ENCODE measurements around the gene FGGY.
"Not testable (repeated sequence)": the region's sequence is repeated elsewhere in the genome, so short reads cannot be mapped to it uniquely, and the experiment has no call there.

FGGY gene

GRCh38 chr1:59716832-59717231, 419.9 kb downstream of the FGGY start:
- DNase-seq, result no peak

DNA sequence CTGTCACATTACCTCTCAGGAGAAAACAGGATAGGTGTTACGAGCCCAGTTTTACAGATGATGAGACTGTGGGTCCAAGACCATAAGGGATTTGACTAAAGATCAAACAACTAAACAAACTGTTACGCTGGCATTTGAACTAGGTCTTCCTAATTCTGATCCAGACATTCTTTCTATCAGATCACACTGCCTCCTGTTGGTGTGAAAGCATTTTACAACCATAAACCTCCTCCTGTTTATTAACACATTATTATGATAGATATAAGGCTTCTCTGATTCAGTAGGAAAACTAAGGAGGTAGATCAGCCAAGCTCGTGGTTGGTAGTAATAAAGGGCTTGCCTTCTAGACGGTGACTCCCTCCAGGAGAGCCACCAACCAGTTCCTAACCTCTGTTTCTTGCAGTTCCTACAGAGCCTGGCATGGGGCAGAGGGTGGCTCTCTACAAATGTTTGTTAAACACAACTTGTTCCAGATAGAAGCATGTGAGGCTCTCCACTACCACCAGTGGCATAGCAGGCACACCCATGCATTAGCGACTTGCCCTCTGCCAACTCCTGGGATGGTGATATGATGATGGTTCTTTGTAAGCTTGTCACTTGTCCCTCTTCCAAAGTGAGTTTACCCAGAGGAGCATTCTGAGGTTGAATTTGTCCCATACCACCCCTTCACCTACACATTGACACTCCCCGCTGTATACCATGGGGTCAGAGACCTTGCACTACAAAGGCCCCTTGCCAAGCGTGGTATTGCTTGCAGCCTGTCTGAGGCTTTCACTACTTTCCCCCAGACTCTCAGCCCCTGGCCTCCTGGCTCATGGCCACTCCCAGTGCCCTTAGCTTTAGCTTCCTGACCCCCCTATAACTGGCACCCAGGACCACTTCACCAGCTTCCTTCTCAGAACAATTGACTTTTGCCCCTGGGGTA, 421.4 kb downstream of the FGGY start:
- no peak for DNase-seq

- no peak for DNase-seq
Measured at GRCh38 chr1:59718989-59719360, 422.1 kb downstream of the FGGY start.

- DNase-seq, result no peak
Measured at GRCh38 chr1:59720326-59721115, 423.6 kb downstream of the FGGY start.

GRCh38 chr1:59730302-59730701, 433.4 kb downstream of the FGGY start:
- no peak for DNase-seq

GRCh38 chr1:59730759-59731478, 434.0 kb downstream of the FGGY start:
- peak; percentile 2 for DNase-seq

DNA sequence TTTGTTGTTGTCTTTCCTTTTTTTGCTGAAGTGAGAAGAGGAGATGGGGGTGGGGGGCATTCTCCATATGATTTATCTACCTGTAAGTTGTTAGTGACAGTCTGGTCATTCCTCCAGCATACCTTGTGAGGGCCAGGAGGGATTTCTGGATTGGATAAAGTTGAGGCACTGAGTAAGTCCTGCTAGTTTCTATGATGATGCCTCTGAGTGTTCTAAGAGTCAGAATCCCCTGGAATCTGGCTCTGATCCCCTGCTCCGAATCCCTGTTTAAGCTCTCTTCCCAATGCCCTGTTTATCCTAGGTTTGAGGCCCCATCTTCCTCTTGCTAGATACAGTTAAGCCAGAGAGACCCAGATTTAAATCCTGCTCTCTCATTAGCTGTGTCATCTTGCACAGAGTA, 434.7 kb downstream of the FGGY start:
- DNase-seq, result no peak

DNA sequence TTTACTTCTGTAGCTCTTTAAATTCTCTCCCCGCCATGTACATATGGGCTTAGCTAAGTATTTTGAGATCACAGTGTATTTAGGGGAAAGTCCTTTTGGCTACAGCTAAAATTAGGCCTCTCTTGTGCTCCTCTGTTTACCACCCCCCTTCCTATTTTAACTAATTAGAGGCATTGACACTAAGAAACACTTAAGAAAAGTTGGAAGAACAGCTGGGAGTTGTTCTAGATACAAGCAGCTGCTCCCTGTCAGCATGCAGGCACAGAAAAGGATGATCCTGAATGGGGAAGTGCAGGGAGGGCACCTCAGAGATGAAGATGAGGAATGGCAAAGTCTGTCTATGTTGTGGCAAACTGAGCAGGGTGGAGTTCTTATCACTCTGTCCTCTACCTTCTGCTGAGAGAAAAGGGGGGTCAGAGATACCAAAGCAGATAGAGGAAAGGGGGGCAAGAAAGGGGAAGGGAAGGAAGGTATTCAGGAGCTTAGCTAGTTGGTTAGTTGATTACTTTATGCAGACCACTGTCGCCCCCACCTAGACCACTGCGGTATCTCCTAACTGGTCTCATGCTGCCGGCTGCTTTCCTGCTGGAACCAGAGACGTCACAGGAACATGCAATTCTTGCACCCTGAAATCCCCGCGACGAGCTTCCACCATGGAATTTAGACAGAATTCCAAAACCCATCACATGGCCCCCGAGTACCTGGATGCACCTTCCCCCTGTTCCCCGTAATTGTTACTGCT, 435.5 kb downstream of the FGGY start:
- no peak for DNase-seq

DNA sequence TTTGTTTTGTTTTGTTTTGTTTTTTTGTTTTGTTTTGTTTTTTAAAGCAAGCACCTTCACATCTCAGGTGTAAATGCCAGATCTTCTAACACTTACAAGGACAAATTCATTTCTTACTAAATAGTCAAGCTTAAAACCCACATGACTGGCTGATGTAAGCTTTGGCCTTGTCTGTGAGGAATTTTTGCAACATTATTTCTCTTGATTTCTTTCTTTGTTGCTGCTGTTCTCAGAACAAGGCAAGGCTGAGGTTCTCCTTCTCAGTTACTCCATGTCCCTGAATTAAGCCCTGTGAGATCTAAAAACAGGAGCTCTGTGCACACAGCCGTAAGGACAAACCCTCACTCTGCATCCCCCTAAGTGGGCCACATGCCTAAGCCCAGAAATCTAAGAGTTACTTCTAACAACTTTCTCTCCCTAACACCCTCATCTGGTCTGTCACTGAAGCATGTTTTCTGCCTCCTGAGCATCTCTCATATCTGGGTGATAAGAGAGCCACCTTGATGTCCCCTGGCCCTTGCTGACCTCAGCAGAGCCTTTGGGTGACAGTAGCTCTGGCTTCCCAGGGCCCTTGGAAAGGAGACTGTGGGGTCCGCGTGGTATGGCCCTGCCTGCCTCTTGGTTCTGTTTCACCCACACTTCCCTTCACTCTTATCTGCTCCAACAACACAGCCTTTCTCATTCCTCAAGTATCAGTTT, 436.7 kb downstream of the FGGY start:
- no peak for DNase-seq

- not testable (repeated sequence) for DNase-seq
Measured at GRCh38 chr1:59735927-59736326, 439.0 kb downstream of the FGGY start.

GRCh38 chr1:59736744-59737143, 439.9 kb downstream of the FGGY start:
- DNase-seq, result no peak

DNA sequence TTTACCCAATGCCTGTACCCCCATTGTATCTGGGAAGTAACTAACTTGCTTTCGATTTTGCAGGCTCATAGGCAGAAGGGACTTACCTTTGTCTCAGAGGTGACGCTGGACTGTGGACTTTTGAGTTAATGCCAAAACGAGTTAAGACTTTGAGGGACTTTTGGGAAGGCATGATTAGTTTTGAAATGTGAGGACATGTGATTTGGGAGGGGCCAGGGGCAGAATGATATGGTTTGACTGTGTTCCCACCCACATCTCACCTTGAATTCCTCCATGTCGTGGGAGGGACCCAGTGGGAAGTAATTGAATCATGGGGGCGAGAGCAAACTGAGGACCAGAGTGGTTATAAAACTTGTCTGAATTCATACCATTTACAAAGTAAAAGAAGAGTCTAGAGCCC, 440.7 kb downstream of the FGGY start:
- no peak for DNase-seq

- no peak for DNase-seq
Measured at GRCh38 chr1:59738152-59738551, 441.3 kb downstream of the FGGY start.

DNA sequence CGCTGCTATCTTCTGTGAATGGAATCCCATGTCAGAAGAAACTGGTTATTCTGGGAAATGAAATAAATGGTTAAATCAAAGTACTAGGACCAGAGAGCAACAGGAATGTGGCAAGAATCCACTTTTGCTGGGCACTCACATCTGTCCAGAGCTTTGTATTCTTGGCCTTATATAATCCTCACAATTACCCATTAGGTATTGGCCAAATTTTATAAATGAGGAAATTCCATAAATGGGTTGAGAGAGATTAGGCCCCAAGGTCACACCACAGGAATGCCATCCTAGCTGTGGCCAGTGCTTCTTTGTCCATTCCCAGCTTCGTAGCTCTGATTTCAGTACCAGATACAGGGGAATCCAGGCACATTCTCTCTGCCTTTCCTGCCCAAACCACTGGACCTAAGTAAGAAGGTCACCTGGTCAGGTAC, 441.7 kb downstream of the FGGY start:
- no peak for DNase-seq

GRCh38 chr1:59739111-59739510, 442.2 kb downstream of the FGGY start:
- no peak for DNase-seq

DNA sequence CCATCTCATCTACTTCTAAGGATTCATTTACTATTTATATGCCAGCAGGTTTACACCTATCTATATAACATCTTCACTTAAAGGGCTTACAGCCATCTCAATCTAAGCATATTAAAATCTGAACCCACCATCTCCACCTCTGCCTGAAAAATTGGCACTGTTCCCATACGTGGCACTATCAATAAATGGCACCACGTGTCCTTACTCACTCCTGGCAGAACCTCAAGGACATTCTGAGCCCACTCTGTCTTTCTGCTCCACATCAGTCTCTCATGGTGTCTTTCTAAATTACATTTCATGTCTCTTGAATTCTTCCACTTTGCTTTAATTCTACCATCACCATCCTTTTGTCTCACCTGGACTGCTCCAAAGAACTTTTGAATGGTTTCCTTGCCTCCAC, 445.6 kb downstream of the FGGY start:
- no peak for DNase-seq

- no peak for DNase-seq
Measured at GRCh38 chr1:59743324-59744091, 446.6 kb downstream of the FGGY start.

DNA sequence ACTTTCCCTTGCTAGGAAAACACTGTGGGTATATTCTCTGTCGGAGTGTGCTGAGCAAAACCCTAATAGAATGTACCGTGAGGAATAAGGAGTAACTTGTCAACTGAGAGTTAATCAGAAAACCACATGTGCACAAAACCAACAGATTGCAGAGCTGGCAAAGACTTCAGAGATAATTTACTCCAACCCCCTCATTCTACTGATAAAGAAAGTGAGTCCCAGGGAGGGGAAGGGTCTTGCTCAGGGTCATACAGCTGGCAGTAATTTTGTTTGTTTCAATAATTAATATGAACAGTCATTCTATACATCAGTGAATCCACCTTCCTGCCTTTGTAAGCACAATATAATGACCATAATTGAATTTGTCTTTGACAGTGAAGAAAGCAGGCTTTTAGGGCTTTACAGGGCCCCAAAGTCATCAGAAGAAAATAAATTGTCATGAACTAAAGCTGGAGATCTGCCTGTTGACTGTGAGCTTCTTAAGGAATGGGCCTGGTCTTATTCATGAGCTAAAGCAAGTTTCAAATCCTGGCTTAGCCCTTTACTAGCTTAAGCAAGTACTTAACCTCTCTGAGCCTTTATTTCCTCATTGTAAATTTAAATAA, 450.6 kb downstream of the FGGY start:
- no peak for DNase-seq

- DNase-seq, result no peak
Measured at GRCh38 chr1:59748123-59748522, 451.2 kb downstream of the FGGY start.

DNA sequence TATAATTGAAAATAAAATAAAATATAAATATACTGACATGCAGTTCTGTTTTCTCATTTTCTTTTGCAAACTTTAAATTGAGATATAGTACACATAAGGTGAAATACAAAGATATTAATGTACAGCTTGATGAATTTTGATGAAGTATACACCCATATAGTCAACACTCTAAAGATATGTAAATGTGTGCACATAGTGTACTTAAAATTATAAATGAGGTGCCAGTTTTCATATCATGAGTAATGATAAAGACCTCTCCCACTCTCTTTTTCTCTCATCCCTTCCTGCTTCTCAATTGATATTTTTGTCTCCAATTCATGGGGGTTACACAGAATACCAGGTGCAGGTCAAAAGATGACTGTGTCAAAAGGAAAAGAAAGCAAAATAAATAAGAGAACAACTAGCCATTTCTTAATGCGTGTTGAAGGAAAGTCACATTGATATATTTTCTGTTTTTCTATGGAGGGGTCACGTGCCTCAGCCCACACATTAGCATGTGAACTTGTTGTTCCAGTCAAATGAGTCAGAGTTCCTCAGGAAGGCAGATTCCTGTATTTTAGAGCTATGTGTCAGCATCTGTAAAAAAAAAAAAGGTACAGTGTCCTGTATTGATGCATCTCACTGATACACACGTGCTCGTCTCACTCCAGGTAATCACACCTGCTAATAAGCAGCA, 453.6 kb downstream of the FGGY start:
- no peak for DNase-seq
